Testis (tissue), 3 donors: Measurements from ENCODE around the gene TUNAR. TPM values are rescaled to one million over a fixed set of nuclear protein-coding genes. Genes with fewer than 3 reads are reported as not detected.

Experiments used
- DNase-seq: peaks from one replicate; pipeline ENCODE4 v3.0.0-alpha.2; 2019
- H3K27ac ChIP-seq, 2 donors: fragments of 200-600 bp; sonication (generic); one replicate each; pipeline ENCODE4 v1.5.1; 2019
- H3K27me3 ChIP-seq: fragments of 200-600 bp; sonication (generic); one replicate; pipeline ENCODE4 v1.5.1; 2019
- H3K36me3 ChIP-seq: fragments of 200-600 bp; sonication (generic); one replicate; pipeline ENCODE4 v1.5.1; 2017; ENCODE audit warnings: low read depth; ENCODE audit errors: missing control alignments
- H3K4me1 ChIP-seq: fragments of 200-600 bp; sonication (generic); one replicate; pipeline ENCODE4 v1.5.1; 2019
- H3K4me3 ChIP-seq, 2 donors: fragments of 200-600 bp; sonication (generic); one replicate each; pipeline ENCODE4 v1.5.1; 2017 to 2019
- H3K9me3 ChIP-seq: fragments of 200-600 bp; sonication (generic); one replicate; pipeline ENCODE4 v1.5.1; 2017
- POLR2A ChIP-seq: fragments of 450-650 bp; IDR thresholded peaks from one replicate; pipeline ENCODE4 v1.6.1; 2017; ENCODE audit warnings: antibody characterized with exemption, mild to moderate bottlenecking, moderate library complexity
- WGBS, 2 donors: methylation state at CpG; one replicate each; pipeline ENCODE4 v1.1.5; 2018; 5-methylcytosine and 5-hydroxymethylcytosine counted together
- intact Hi-C: fragments of 100-400 bp; cut with DNase I; formaldehyde crosslinking; loops from one replicate; pipeline ENCODE4 v1.15.1; 2023; ENCODE audit warnings: low total_unique reads
- polyA plus RNA-seq: library from polyadenylated mRNA; stranded (reverse); fragments of 350-450 nt; fragmentation: Illumina TruSeq; extraction: RNeasy Lipid Tissue Mini Kit (QIAGEN cat#74804); gene quantifications from one replicate; pipeline ENCODE4 v1.2.3, GENCODE V29; 2014; ENCODE audit warnings: low read depth, low replicate concordance; ENCODE audit not compliant: insufficient read depth
- total RNA-seq, 2 donors: library from RNA; depleted of rRNA; stranded (reverse); fragments of >200 nt; gene quantifications; one replicate each; pipeline ENCODE4 v1.2.3, GENCODE V29; 2016
- TF ChIP-seq, protein P1 (sequence below), 3 experiments: fragments of 450-650 bp in 2 of 3; fragments of 200-600 bp in 1 of 3; sonication (generic) in 1 of 3; IDR thresholded peaks; one replicate each; pipeline ENCODE4 v1.5.1; 2016 to 2019; ENCODE audit warnings: antibody characterized with exemption in 3 of 3, mild to moderate bottlenecking in 2 of 3, moderate library complexity in 1 of 3

TUNAR gene
- total and polyA plus RNA-seq, 3 donors from 2014 or later, result 2.3 to 4.2 (median 3.9) TPM

DNA sequence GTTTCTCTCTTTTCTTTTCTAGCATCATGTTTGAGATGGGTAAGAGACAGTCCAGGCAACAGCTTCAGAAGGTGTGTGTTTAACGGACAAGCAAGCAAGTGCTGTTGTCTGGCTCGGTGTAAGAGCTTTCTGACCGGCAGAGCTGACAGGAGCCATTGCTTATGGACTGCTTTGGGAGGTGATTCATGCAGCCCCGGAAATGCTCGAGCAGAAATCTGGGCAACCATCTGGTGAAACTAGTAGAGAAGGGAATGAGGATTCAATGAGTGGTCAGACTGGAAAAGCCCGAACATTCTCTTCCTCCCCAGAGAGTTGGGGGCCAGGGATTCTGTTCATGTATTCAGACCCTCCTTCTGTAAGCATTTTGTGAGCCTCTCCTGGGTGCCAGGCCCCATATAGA, 24.4 kb downstream of the TUNAR start:
- no peak overlapping the region for H3K27ac ChIP-seq
- no peak overlapping the region for H3K4me3 ChIP-seq
- no peaks in the 10 kb centered on the region for H3K9me3 ChIP-seq
- no peak for TF ChIP-seq POLR2A
- TF ChIP-seq, protein P1, sequence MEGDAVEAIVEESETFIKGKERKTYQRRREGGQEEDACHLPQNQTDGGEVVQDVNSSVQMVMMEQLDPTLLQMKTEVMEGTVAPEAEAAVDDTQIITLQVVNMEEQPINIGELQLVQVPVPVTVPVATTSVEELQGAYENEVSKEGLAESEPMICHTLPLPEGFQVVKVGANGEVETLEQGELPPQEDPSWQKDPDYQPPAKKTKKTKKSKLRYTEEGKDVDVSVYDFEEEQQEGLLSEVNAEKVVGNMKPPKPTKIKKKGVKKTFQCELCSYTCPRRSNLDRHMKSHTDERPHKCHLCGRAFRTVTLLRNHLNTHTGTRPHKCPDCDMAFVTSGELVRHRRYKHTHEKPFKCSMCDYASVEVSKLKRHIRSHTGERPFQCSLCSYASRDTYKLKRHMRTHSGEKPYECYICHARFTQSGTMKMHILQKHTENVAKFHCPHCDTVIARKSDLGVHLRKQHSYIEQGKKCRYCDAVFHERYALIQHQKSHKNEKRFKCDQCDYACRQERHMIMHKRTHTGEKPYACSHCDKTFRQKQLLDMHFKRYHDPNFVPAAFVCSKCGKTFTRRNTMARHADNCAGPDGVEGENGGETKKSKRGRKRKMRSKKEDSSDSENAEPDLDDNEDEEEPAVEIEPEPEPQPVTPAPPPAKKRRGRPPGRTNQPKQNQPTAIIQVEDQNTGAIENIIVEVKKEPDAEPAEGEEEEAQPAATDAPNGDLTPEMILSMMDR (IDR thresholded peaks at IDR 0.05), result no peak
- no peaks in the 10 kb centered on the region for H3K36me3 ChIP-seq
- H3K4me1 ChIP-seq, result no peaks in the 10 kb centered on the region
- DNase-seq, result no peak
- intact Hi-C loops, result no loop called here
- WGBS, 2 donors, result 48 to 64% methylated on average over 6 of the region's 6 CpGs
- no peaks in the 10 kb centered on the region for H3K27me3 ChIP-seq

GRCh38 chr14:95902273-95902826, 25.7 kb downstream of the TUNAR start:
- no peak for DNase-seq
- intact Hi-C loops, result no loop called here
- no peak overlapping the region for H3K27ac ChIP-seq
- 79 to 89% methylated on average over 10 of the region's 10 CpGs for WGBS, 2 donors
- no peaks in the 10 kb centered on the region for H3K27me3 ChIP-seq
- H3K4me1 ChIP-seq, result no peaks in the 10 kb centered on the region
- no peak overlapping the region for H3K4me3 ChIP-seq
- TF ChIP-seq, protein P1 (IDR thresholded peaks at IDR 0.05), result no peak
- no peak for TF ChIP-seq POLR2A
- H3K36me3 ChIP-seq, result no peaks in the 10 kb centered on the region
- H3K9me3 ChIP-seq, result no peaks in the 10 kb centered on the region

- TF ChIP-seq, protein P1 (IDR thresholded peaks at IDR 0.05), result no peak
- no peak for TF ChIP-seq POLR2A
- no peak for DNase-seq
- Histone ChIP-seq H3K27me3 (no peaks in the 10 kb centered on the region), H3K4me3 (no peak overlapping the region), H3K27ac (no peak overlapping the region), H3K9me3 (no peaks in the 10 kb centered on the region), H3K4me1 (no peaks in the 10 kb centered on the region), H3K36me3 (no peaks in the 10 kb centered on the region)
- intact Hi-C loops, result no loop called here
- 92 to 94% methylated on average over 5 of the region's 5 CpGs for WGBS, 2 donors
Measured at GRCh38 chr14:95903165-95903564, 26.5 kb downstream of the TUNAR start.

DNA sequence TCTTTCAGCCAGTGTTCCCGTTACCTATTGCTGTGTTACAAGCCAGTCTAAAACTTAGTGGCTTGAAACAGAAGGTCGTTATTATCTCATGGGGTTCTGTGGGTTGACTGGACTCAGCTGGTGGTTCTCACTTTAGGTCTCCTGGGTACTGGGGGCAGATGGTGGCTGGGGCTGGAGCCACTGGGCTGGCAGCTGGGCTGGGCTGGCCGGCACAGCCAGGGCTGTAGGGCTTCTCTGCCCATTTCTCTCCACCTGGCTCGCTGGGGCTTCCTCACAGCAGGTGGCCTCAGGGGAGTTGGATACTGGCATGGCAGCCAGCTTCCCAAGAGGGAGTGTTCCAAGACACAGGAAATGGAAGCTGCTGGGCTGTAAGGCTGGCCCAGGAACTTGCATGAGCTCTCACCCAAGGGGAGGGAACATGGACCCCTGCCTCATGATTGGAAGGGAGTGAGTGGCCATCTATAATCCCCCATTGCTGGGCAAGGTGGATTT, 27.0 kb downstream of the TUNAR start:
- Histone ChIP-seq H3K9me3 (no peaks in the 10 kb centered on the region), H3K27ac (no peak overlapping the region), H3K36me3 (no peaks in the 10 kb centered on the region), H3K27me3 (no peaks in the 10 kb centered on the region), H3K4me1 (no peaks in the 10 kb centered on the region), H3K4me3 (no peak overlapping the region)
- TF ChIP-seq, protein P1 (IDR thresholded peaks at IDR 0.05), result no peak
- no peak for TF ChIP-seq POLR2A
- intact Hi-C loops, result no loop called here
- no peak for DNase-seq
- 76 to 80% methylated on average over 2 to 4 of the region's 4 CpGs for WGBS, 2 donors

DNA sequence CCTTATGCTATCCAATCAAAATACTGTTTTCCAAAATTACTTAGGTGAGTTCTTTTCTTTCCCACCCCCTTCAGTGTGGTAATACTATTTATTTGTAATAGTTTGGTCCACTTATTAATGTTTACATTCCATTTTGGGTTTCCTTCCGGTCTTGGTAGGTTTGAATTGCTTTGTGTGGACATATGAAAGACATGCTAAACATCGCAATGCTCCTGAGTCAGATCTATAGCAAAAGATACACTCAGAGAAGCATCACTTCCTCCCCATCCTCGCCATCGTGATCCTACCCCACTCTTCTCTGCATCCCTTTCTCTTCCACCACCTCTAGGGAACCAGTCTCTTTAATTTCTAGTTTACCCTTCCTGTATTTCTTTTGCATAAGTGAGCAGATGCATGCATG, 30.0 kb downstream of the TUNAR start:
- no peak for DNase-seq
- H3K9me3 ChIP-seq, result no peaks in the 10 kb centered on the region
- no peak overlapping the region for H3K27ac ChIP-seq
- no peak overlapping the region for H3K4me3 ChIP-seq
- H3K4me1 ChIP-seq, result no peaks in the 10 kb centered on the region
- no peak for TF ChIP-seq POLR2A
- TF ChIP-seq, protein P1 (IDR thresholded peaks at IDR 0.05), result no peak
- intact Hi-C loops, result no loop called here
- H3K27me3 ChIP-seq, result no peaks in the 10 kb centered on the region
- WGBS, 2 donors, result 86 to 89% methylated on average over 4 of the region's 4 CpGs
- H3K36me3 ChIP-seq, result no peaks in the 10 kb centered on the region
